ENCODE measurements around the gene NKAIN2.

DNA sequence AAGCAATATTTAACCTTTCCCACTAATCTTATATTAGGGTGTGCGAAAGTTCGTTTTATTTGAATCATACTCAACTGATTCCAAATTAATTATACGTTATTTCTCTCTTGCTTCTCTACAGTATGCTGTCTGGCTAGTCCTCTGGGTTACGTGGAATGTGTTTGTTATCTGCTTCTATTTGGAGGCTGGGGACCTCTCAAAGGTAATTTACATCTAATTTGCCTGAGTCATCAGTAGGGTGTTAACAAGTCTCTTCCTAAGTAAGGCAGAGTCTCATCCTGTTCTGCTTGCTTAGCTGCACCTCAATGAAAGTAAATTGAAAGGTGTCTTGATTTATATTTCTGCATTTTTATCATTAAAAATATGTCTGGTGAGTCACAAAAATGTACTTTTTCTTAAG, 551.5 kb downstream of the NKAIN2 start:
- TF ChIP-seq, protein P1, sequence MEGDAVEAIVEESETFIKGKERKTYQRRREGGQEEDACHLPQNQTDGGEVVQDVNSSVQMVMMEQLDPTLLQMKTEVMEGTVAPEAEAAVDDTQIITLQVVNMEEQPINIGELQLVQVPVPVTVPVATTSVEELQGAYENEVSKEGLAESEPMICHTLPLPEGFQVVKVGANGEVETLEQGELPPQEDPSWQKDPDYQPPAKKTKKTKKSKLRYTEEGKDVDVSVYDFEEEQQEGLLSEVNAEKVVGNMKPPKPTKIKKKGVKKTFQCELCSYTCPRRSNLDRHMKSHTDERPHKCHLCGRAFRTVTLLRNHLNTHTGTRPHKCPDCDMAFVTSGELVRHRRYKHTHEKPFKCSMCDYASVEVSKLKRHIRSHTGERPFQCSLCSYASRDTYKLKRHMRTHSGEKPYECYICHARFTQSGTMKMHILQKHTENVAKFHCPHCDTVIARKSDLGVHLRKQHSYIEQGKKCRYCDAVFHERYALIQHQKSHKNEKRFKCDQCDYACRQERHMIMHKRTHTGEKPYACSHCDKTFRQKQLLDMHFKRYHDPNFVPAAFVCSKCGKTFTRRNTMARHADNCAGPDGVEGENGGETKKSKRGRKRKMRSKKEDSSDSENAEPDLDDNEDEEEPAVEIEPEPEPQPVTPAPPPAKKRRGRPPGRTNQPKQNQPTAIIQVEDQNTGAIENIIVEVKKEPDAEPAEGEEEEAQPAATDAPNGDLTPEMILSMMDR (IDR thresholded peaks at IDR 0.05): no peak
- TF ChIP-seq ZFX (IDR thresholded peaks at IDR 0.05; ENCODE audit: borderline replicate concordance): no peak

All from 22Rv1 (cell line).